Left ventricle myocardium superior (tissue), 1 donor: ENCODE data around the gene BRD1. TPM values are rescaled to one million over a fixed set of nuclear protein-coding genes. Genes with fewer than 3 reads are reported as not detected.

Source experiments
- ATAC-seq: fragments of 200-7000 bp; cut with Tn5 transposase; one replicate; pipeline ENCODE4 v1.9.1; 2020; ENCODE audit warnings: mild to moderate bottlenecking, moderate library complexity
- DNase-seq: peaks from one replicate; pipeline ENCODE4 v3.0.0-alpha.2; 2020
- intact Hi-C: fragments of 100-400 bp; cut with micrococcal nuclease; formaldehyde crosslinking; loops from one replicate; pipeline ENCODE4 v1.11.0; 2022
- total RNA-seq: library from RNA; stranded (reverse); fragmentation: NEBNext Ultra II Directional; extraction: Animal tissue kit (Norgen Biotek cat#: 25700); gene quantifications from one replicate; pipeline ENCODE4 v1.2.1, GENCODE V29; 2021
- donor health status: DM: no; HTN: yes; CAD: no; lungs with severe emphysema.

BRD1 gene
- total RNA-seq, 1 donor from 2014 or later, result 18.7 TPM

- ATAC-seq, result no peak
- intact Hi-C loops, result no loop called here
- no peak for DNase-seq
Observed at GRCh38 chr22:49748514-49748913, 79.2 kb downstream of the BRD1 start.

- intact Hi-C loops, result no loop called here
- ATAC-seq (no peak), DNase-seq (no peak)
Observed at GRCh38 chr22:49747716-49748115, 80.0 kb downstream of the BRD1 start.

GRCh38 chr22:49747130-49747529 is 80.5 kb downstream of the BRD1 start:
- intact Hi-C loops, result no loop called here
- ATAC-seq (no peak), DNase-seq (no peak)

DNA sequence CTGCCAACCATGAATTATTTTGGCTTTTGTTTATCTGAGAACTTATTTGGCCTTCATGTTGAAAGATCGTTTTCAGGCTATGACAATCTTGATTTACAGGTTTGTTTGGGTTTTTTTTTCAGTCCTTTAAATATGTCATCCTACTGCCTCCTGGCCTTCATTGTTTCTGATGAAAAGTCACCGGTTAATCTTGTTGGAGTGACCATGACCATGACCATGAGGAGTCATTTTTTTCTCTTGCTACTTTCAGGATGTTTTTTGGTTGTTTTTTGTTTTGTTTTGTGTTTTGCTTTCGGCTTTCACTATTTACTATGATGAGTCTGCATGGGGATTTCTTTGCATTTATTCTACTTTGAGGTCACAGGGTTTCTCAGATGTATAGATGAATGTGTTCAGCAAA is 81.6 kb downstream of the BRD1 start:
- ATAC-seq (no peak), DNase-seq (no peak)
- intact Hi-C loops, result no loop called here

GRCh38 chr22:49740242-49740641 is 87.4 kb downstream of the BRD1 start:
- no peak for ATAC-seq
- DNase-seq, result no peak
- intact Hi-C loops, result no loop called here

DNA sequence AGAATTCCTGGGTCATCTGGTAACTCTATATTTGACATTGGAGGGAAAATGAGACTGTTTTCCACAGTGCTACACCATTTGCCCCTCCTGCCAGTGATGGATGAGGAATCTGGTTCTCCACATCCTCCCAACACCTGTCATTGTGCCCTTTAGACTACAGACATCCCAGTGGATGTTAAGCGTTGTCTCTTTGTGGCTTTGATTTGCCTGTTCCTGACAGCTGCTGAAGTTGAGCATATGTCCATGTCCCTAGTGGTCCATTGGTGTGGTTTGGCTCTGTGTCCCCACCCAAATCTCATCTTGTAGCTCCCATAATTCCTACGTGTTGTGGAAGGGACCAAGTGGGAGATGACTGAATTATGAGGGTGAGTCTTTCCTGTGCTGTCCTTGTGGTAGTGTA is 88.5 kb downstream of the BRD1 start:
- intact Hi-C loops, result no loop called here

DNA sequence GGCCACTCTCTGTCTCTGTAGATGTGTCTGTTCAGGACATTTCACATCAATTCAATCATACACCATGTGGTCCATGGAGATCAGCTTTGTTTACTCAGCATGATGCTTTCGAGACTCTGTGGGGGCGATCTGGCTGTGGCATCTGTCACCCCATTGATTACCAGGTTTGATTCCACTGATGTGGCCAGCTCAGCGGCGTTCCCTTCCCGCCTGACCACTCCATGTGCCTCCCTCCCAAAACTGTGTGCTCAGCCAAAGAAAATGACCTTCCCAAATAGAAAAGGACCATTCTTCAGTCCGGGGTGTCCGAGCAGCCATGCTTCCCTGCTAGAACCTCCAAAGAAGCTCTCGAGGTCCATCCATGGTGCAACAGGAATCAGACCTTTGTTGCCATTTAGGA is 89.1 kb downstream of the BRD1 start:
- ATAC-seq, result no peak
- intact Hi-C loops, result no loop called here

More for the DNA sequence above, 88.5 kb downstream of the BRD1 start:
- DNase-seq, result no peak
- ATAC-seq, result no peak

GRCh38 chr22:49738006-49738405 is 89.7 kb downstream of the BRD1 start:
- ATAC-seq (no peak), DNase-seq (no peak)
- intact Hi-C loops, result no loop called here

More for the DNA sequence above, 89.1 kb downstream of the BRD1 start:
- no peak for DNase-seq

GRCh38 chr22:49737101-49737551 is 90.5 kb downstream of the BRD1 start:
- intact Hi-C loops, result no loop called here
- ATAC-seq (no peak), DNase-seq (no peak)

GRCh38 chr22:49736538-49736937 is 91.1 kb downstream of the BRD1 start:
- DNase-seq (no peak), ATAC-seq (no peak)
- intact Hi-C loops, result no loop called here

- intact Hi-C loops, result no loop called here
- no peak for ATAC-seq
- no peak for DNase-seq
Observed at GRCh38 chr22:49735901-49736421, 91.7 kb downstream of the BRD1 start.

- no peak for DNase-seq
- ATAC-seq, result no peak
- intact Hi-C loops, result no loop called here
Observed at GRCh38 chr22:49735411-49735900, 92.2 kb downstream of the BRD1 start.

- ATAC-seq (no peak), DNase-seq (no peak)
- intact Hi-C loops, result no loop called here
Observed at GRCh38 chr22:49734882-49735281, 92.8 kb downstream of the BRD1 start.

- ATAC-seq (no peak), DNase-seq (no peak)
- intact Hi-C loops, result no loop called here
Observed at GRCh38 chr22:49734390-49734789, 93.3 kb downstream of the BRD1 start.

- ATAC-seq, result no peak
- DNase-seq, result no peak
- intact Hi-C loops, result no loop called here
Observed at GRCh38 chr22:49733631-49734030, 94.0 kb downstream of the BRD1 start.

- no peak for ATAC-seq
- DNase-seq, result no peak
- intact Hi-C loops, result no loop called here
Observed at GRCh38 chr22:49730656-49731055, 97.0 kb downstream of the BRD1 start.

GRCh38 chr22:49728570-49729271 is 99.0 kb downstream of the BRD1 start:
- intact Hi-C loops, result no loop called here
- ATAC-seq (no peak), DNase-seq (no peak)

- intact Hi-C loops, result no loop called here
- no peak for ATAC-seq
- DNase-seq, result no peak
Observed at GRCh38 chr22:49727881-49728569, 99.6 kb downstream of the BRD1 start.

GRCh38 chr22:49727191-49727880 is 100.3 kb downstream of the BRD1 start:
- no peak for DNase-seq
- no peak for ATAC-seq
- intact Hi-C loops, result no loop called here

DNA sequence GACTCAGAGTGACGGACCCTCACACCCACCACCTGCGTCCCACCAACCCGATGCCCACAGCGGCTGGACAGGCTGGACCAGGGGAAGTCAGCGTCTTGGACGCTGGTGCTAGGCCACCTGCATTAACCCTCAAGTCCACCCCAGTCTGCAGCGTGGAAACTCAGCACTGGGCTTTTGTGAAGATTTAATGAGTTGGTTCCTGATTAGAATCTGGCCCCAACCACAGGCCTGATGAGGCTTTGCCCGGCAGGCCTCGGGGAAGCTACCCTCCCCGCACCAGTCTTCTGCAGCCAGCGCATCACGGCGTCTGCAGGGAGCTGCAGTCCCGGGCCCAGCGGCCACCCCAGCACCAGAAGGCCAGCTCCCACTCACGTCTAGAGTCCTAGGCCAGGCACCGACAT is 101.0 kb downstream of the BRD1 start:
- intact Hi-C loops, result no loop called here
- ATAC-seq, result no peak
- no peak for DNase-seq
